Type B pancreatic cell (in vitro differentiated cells): ENCODE data around the gene DRC3. TPM values are rescaled to one million over a fixed set of nuclear protein-coding genes. Genes with fewer than 3 reads are reported as not detected.

ENCODE experiments used
- DNase-seq: peaks from one replicate; pipeline ENCODE4 v3.0.0; 2021; ENCODE audit warnings: mixed read lengths; ENCODE audit not compliant: unreplicated experiment; ENCODE audit errors: extremely low spot score
- H3K27ac Mint-ChIP-seq: 2 replicates; pipeline ENCODE4 v1.8.0; 2021; ENCODE audit warnings: mild to moderate bottlenecking, mixed read lengths
- H3K27me3 Mint-ChIP-seq: 2 replicates; pipeline ENCODE4 v1.8.0; 2021; ENCODE audit warnings: mixed read lengths
- H3K36me3 Mint-ChIP-seq: 2 replicates; pipeline ENCODE4 v1.8.0; 2021; ENCODE audit warnings: mixed read lengths
- H3K4me1 Mint-ChIP-seq: one replicate; pipeline ENCODE4 v1.8.0; 2021; ENCODE audit warnings: mixed read lengths; ENCODE audit not compliant: unreplicated experiment
- H3K4me3 Mint-ChIP-seq: 2 replicates; pipeline ENCODE4 v1.8.0; 2021; ENCODE audit warnings: mild to moderate bottlenecking, mixed read lengths
- H3K9me3 Mint-ChIP-seq: 2 replicates; pipeline ENCODE4 v1.8.0; 2021; ENCODE audit warnings: mixed read lengths
- CTCF ChIP-seq: fragments of 200-600 bp; sonication (generic); conservative IDR thresholded peaks from 2 replicates; pipeline ENCODE4 v1.5.0; 2021; ENCODE audit warnings: antibody characterized with exemption, mild to moderate bottlenecking
- total RNA-seq: library from RNA; stranded (reverse); gene quantifications from 2 replicates; pipeline ENCODE4 v1.2.1, GENCODE V29; 2021; ENCODE audit warnings: low replicate concordance

The DRC3 gene
- total RNA-seq, 1 donor from 2014 or later, result 8.9 TPM

- Mint-ChIP-seq H3K27ac (no peak overlapping the region), H3K27me3 (no peaks in the 10 kb centered on the region), H3K4me1 (no peaks in the 10 kb centered on the region), H3K36me3 (peaks cover 6% of the 10 kb centered on the region), H3K9me3 (no peaks in the 10 kb centered on the region), H3K4me3 (no peak overlapping the region)
- no peak for TF ChIP-seq CTCF
- no peak for DNase-seq
Observed at GRCh38 chr17:18065546-18065945, 92.9 kb downstream of the DRC3 start.

Other genes starting within 250 kb of the DRC3 start
- gene SREBF1, start 135.9 kb upstream of the DRC3 start, total RNA-seq, result 81.2 and 97.0 TPM in 2 replicates
- 62.5 and 107 TPM in 2 replicates for gene TOM1L2, start 462 bp upstream of the DRC3 start, total RNA-seq
- 22.8 and 28.9 TPM in 2 replicates for gene ATPAF2, start 66.3 kb downstream of the DRC3 start, total RNA-seq
- gene GID4, start 66.5 kb downstream of the DRC3 start, total RNA-seq, result 10.6 and 13.2 TPM in 2 replicates
- gene DRG2, start 115.1 kb downstream of the DRC3 start, total RNA-seq, result 34.2 and 35.0 TPM in 2 replicates
- gene MYO15A, start 135.9 kb downstream of the DRC3 start, total RNA-seq, result 1.8 and 2.2 TPM in 2 replicates
- 79.8 and 88.8 TPM in 2 replicates for gene ALKBH5, start 211.0 kb downstream of the DRC3 start, total RNA-seq